Spinal cord (tissue), 10 donors: Measurements from ENCODE around the gene ADAR. TPM values are rescaled to one million over a fixed set of nuclear protein-coding genes. Genes with fewer than 3 reads are reported as not detected.
A peak's percentile ranks its signal among the peaks of the same experiment; 100 is the strongest.

ENCODE experiments used
- DNase-seq, 6 donors: peaks; one replicate each; pipeline versions ENCODE4 v3.0.0 to v3.0.0-alpha.2; 2013 to 2015; ENCODE audit warnings: low spot score in 6 of 6, low read depth in 4 of 6
- H3K27ac ChIP-seq: one replicate; pipeline ENCODE4 v1.5.1; 2013; ENCODE audit warnings: low read depth, low read length, control low read depth
- H3K27me3 ChIP-seq: one replicate; pipeline ENCODE4 v1.6.1; 2013; ENCODE audit warnings: low read length; ENCODE audit not compliant: control insufficient read depth, insufficient read depth
- H3K36me3 ChIP-seq: one replicate; pipeline ENCODE4 v1.6.1; 2013; ENCODE audit warnings: low read length; ENCODE audit not compliant: control insufficient read depth, insufficient read depth
- H3K4me1 ChIP-seq: one replicate; pipeline ENCODE4 v1.6.1; 2013; ENCODE audit warnings: low read length; ENCODE audit not compliant: control insufficient read depth, insufficient read depth
- H3K4me3 ChIP-seq: one replicate; pipeline ENCODE4 v1.5.1; 2013; ENCODE audit warnings: low read depth, low read length, control low read depth
- H3K9me3 ChIP-seq: one replicate; pipeline ENCODE4 v1.6.1; 2013; ENCODE audit warnings: low read length; ENCODE audit not compliant: control insufficient read depth, insufficient read depth
- WGBS: methylation state at CpG from one replicate; pipeline ENCODE4 v1.1.5; 2013; ENCODE audit warnings: missing lambda C conversion rate; ENCODE audit not compliant: insufficient coverage; 5-methylcytosine and 5-hydroxymethylcytosine counted together
- polyA plus RNA-seq, 2 donors: library from polyadenylated mRNA; unstranded; fragments of 120-200 nt; gene quantifications; one replicate each; pipeline ENCODE4 v1.2.1, GENCODE V29; 2013; ENCODE audit not compliant: insufficient read length in 2 of 2
- total RNA-seq, 2 donors: library from RNA; depleted of rRNA in 1 of 2; stranded (reverse); fragments of 120-200 nt in 1 of 2; fragments of >200 nt in 1 of 2; gene quantifications; one replicate each; pipeline versions ENCODE4 v1.2.3 to v1.2.4, GENCODE V29; 2013 to 2014
- donor health status: healthy.

ADAR gene
- total and polyA plus RNA-seq, 4 donors: 106 to 131 (median 119) TPM

- no peaks in the 10 kb centered on the region for H3K27me3 ChIP-seq
- peak overlapping the region; percentile 93 for H3K27ac ChIP-seq
- H3K9me3 ChIP-seq: no peaks in the 10 kb centered on the region
- peak in 1 of 6 donors; percentile 13 for DNase-seq
- peaks cover 9% of the 10 kb centered on the region for H3K4me1 ChIP-seq
- H3K36me3 ChIP-seq: peaks cover under 1% of the 10 kb centered on the region
- H3K4me3 ChIP-seq: peak overlapping the region; percentile 70
- 41% methylated on average over 3 of the region's 11 CpGs for whole genome bisulfite sequencing
These were observed 829 bp downstream of the ADAR start for GRCh38 chr1:154607106-154607608.

DNA sequence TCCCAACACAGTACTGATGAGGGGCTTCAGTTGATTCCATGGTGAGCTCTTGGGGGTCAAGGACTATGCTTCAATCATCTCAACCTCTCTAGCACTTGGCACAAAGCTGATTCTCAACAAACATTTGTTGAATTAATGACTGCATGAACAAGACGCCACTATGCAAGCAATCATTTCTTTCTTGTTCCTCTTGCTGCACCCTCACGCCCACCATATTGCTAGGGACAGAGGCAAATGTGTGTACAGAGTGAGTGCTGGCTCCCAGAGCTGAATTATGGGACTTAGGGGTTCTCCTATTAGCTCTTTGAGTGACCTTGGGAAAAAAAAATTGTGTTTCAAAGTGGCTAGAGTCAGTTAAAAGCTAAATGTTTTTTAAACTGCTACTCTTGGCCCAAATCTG, 2.5 kb downstream of the ADAR start:
- Histone ChIP-seq H3K4me1 (peaks cover 8% of the 10 kb centered on the region), H3K4me3 (no peak overlapping the region), H3K27ac (no peak overlapping the region), H3K9me3 (no peaks in the 10 kb centered on the region), H3K36me3 (peaks cover 16% of the 10 kb centered on the region), H3K27me3 (no peaks in the 10 kb centered on the region)
- no CpG with 5 or more reads among the region's 2 CpGs for WGBS
- DNase-seq: no peak

DNA sequence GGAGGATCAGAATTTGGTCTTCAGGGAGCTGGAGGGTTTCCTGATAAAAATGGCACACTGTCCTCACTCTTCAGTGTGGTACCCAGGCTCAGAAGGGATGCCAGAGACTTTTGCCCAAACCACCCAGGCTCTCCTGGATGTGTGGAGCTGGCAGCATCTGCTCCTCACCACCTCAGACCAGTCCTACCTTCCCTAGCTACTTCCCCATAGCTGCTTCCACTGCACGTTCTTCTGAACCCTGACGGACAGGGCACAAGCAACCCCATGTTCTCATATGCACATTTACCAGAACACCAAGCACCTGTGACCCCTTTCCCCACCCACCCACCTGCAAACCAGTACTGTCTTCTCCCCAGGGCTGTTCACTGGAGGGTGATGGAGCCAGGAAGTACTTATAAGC, 4.7 kb downstream of the ADAR start:
- H3K4me3 ChIP-seq: no peak overlapping the region
- no peaks in the 10 kb centered on the region for H3K27me3 ChIP-seq
- H3K27ac ChIP-seq: no peak overlapping the region
- peaks cover 28% of the 10 kb centered on the region for H3K36me3 ChIP-seq
- DNase-seq: no peak
- no peaks in the 10 kb centered on the region for H3K9me3 ChIP-seq
- H3K4me1 ChIP-seq: peaks cover 14% of the 10 kb centered on the region
- 90% methylated on average over 2 of the region's 2 CpGs for WGBS

DNA sequence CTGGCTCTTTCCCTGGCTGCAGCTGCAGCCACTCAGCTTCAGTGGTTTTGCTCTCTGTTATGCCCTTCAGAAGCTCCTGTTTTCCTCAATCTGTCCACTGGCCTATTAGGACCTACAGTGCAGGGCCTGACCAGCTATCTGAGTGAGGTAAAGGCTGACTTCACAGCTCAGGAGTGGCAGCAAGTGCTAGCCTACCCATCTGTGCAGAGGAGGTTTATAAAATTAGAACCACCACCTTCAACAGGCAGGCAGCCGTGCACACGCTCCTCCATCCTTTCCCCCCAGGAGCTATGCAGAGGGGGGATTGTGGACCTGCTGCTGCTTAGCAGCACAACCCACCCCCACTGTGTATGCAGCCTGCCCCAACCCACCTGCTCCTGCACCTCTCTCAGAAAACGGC, 8.3 kb downstream of the ADAR start:
- no peak overlapping the region for H3K4me3 ChIP-seq
- no peaks in the 10 kb centered on the region for H3K27me3 ChIP-seq
- peaks cover 62% of the 10 kb centered on the region for H3K36me3 ChIP-seq
- no peaks in the 10 kb centered on the region for H3K9me3 ChIP-seq
- DNase-seq: no peak
- no CpG with 5 or more reads among the region's 3 CpGs for WGBS
- H3K4me1 ChIP-seq: peaks cover 12% of the 10 kb centered on the region
- peak overlapping the region; percentile 43 for H3K27ac ChIP-seq

GRCh38 chr1:154598871-154599635, 8.9 kb downstream of the ADAR start:
- Histone ChIP-seq H3K9me3 (no peaks in the 10 kb centered on the region), H3K36me3 (peaks cover 62% of the 10 kb centered on the region), H3K4me1 (peaks cover 12% of the 10 kb centered on the region), H3K4me3 (no peak overlapping the region), H3K27me3 (no peaks in the 10 kb centered on the region), H3K27ac (peak overlapping the region; percentile 43)
- WGBS: 86% methylated on average over 1 of the region's 3 CpGs
- DNase-seq: peak in 1 of 6 donors; percentile 48

GRCh38 chr1:154595621-154596020, 12.4 kb downstream of the ADAR start:
- Histone ChIP-seq H3K4me1 (peaks cover 12% of the 10 kb centered on the region), H3K36me3 (peaks cover 71% of the 10 kb centered on the region), H3K27ac (no peak overlapping the region), H3K4me3 (no peak overlapping the region), H3K27me3 (no peaks in the 10 kb centered on the region), H3K9me3 (no peaks in the 10 kb centered on the region)
- no peak for DNase-seq
- no CpG with 5 or more reads among the region's 1 CpG for WGBS

DNA sequence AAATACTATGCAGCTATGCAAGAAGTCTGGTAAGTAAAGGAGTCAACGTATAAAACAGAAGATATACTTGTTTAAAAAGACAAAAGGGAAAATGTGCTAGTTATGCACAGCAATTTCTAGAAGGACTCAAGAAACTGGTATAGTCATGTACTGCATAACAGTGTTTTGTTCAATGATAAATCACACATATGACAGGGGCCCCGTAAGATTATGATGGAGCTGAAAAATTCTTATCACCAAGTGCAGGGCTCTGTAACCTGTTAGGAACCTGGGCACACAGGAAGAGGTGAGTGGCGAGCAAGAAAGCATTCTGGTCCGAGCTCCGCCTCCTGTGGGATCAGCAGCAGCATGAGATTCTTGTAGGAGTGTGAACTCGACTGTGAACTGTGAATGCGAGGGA, 13.2 kb downstream of the ADAR start:
- Histone ChIP-seq H3K4me3 (no peak overlapping the region), H3K4me1 (peaks cover 4% of the 10 kb centered on the region), H3K36me3 (peaks cover 69% of the 10 kb centered on the region), H3K27ac (no peak overlapping the region), H3K9me3 (no peaks in the 10 kb centered on the region), H3K27me3 (no peaks in the 10 kb centered on the region)
- DNase-seq: no peak
- 90% methylated on average over 2 of the region's 7 CpGs for WGBS

GRCh38 chr1:154593390-154593789, 14.6 kb downstream of the ADAR start:
- Histone ChIP-seq H3K4me3 (no peak overlapping the region), H3K27ac (no peak overlapping the region), H3K36me3 (peaks cover 76% of the 10 kb centered on the region), H3K27me3 (no peaks in the 10 kb centered on the region), H3K4me1 (no peaks in the 10 kb centered on the region), H3K9me3 (no peaks in the 10 kb centered on the region)
- DNase-seq: no peak

DNA sequence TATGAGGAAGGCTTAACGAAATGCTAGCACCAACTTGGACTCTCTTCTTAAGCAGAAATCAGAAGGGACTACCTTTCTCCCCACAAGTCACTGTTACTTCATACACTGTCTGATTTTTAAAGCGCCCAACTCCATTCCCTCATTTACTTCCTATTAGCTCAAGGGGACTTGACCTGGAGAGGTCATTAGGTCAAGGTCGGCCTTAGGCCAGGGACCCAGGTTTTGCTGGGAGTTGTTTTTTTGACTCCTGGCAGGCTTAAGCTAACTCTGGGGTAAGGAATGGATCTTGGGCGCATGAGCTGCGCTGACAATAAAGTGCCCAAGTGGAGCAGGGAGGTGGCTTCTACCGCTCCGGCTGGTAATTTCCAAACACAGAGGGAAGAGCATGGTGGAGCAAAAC, 16.8 kb downstream of the ADAR start:
- peaks cover 72% of the 10 kb centered on the region for H3K36me3 ChIP-seq
- no peaks in the 10 kb centered on the region for H3K27me3 ChIP-seq
- 90% methylated on average over 3 of the region's 7 CpGs for WGBS
- H3K4me3 ChIP-seq: no peak overlapping the region
- DNase-seq: no peak
- H3K27ac ChIP-seq: no peak overlapping the region
- H3K9me3 ChIP-seq: no peaks in the 10 kb centered on the region
- H3K4me1 ChIP-seq: no peaks in the 10 kb centered on the region

DNA sequence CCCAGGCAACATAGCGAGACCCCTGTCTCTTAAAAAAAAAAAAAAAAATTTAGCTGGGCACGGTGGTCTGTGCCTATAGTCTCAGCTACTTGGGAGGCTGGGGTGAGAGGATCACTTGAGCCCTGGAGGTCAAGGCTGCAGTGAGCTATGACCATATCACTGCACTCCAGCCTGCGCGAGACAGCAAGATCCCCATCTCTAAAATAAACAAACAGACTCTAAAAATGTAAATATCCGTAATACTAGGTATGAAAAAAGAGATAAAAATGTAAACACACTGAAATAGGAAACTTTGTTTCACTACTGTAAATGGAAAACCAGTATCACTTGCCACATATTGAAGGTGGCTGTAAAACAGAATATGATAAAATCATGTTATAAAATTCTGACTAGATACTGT, 17.2 kb downstream of the ADAR start:
- Histone ChIP-seq H3K4me3 (no peak overlapping the region), H3K4me1 (no peaks in the 10 kb centered on the region), H3K27me3 (no peaks in the 10 kb centered on the region), H3K27ac (no peak overlapping the region), H3K36me3 (peaks cover 71% of the 10 kb centered on the region), H3K9me3 (no peaks in the 10 kb centered on the region)
- DNase-seq: no peak
- no CpG with 5 or more reads among the region's 5 CpGs for WGBS
